Vagina (tissue), 2 donors: ENCODE results near the gene WFDC9. TPM values are rescaled to one million over a fixed set of nuclear protein-coding genes. Genes with fewer than 3 reads are reported as not detected.
"Not testable (repeated sequence)": the region's sequence is repeated elsewhere in the genome, so short reads cannot be mapped to it uniquely, and the experiment has no call there.

Experiments
- DNase-seq, 2 donors: peaks; one replicate each; pipeline ENCODE4 v3.0.0-alpha.2; 2017; ENCODE audit errors: extremely low spot score in 2 of 2
- H3K27ac ChIP-seq: fragments of 200-600 bp; sonication (generic); one replicate; pipeline ENCODE4 v1.5.1; 2019
- H3K27me3 ChIP-seq: fragments of 200-600 bp; sonication (generic); one replicate; pipeline ENCODE4 v1.5.1; 2019
- H3K36me3 ChIP-seq, 2 donors: fragments of 200-600 bp; sonication (generic); one replicate each; pipeline ENCODE4 v1.5.1; 2017 to 2019
- H3K4me1 ChIP-seq: fragments of 200-600 bp; sonication (generic); one replicate; pipeline ENCODE4 v1.5.1; 2019
- H3K4me3 ChIP-seq, 2 donors: fragments of 200-600 bp; sonication (generic); 1 replicate in 1 of 2; 2 replicates in 1 of 2; pipeline ENCODE4 v1.5.1; 2016 to 2019
- H3K9me3 ChIP-seq: fragments of 200-600 bp; sonication (generic); one replicate; pipeline ENCODE4 v1.5.1; 2019
- POLR2A ChIP-seq, 2 donors: fragments of 450-650 bp; IDR thresholded peaks; one replicate each; pipeline ENCODE4 v1.6.1; 2017; ENCODE audit warnings: antibody characterized with exemption in 2 of 2, mild to moderate bottlenecking in 2 of 2, moderate library complexity in 2 of 2
- POLR2AphosphoS5 ChIP-seq, 2 donors: sonication (generic); formaldehyde crosslinking; IDR thresholded peaks; one replicate each; pipeline ENCODE4 v1.9.0; 2017; ENCODE audit warnings: antibody characterized with exemption in 2 of 2, mild to moderate bottlenecking in 2 of 2, low read depth in 1 of 2; ENCODE audit not compliant: insufficient read depth in 1 of 2
- intact Hi-C: fragments of 100-400 bp; cut with DNase I; formaldehyde crosslinking; loops from one replicate; pipeline ENCODE4 v1.15.1; 2023
- total RNA-seq: library from RNA; depleted of rRNA; stranded (reverse); fragments of >200 nt; gene quantifications from one replicate; pipeline ENCODE4 v1.2.3, GENCODE V29; 2016
- TF ChIP-seq, protein P1 (sequence below), 3 experiments: fragments of 450-650 bp in 2 of 3; fragments of 200-600 bp in 1 of 3; sonication (generic) in 1 of 3; IDR thresholded peaks; one replicate each; pipeline ENCODE4 v1.5.1; 2017 to 2019; ENCODE audit warnings: antibody characterized with exemption in 3 of 3, mild to moderate bottlenecking in 2 of 3, moderate library complexity in 2 of 3

The WFDC9 gene
- total RNA-seq, 1 donor from 2014 or later, result not detected

DNA sequence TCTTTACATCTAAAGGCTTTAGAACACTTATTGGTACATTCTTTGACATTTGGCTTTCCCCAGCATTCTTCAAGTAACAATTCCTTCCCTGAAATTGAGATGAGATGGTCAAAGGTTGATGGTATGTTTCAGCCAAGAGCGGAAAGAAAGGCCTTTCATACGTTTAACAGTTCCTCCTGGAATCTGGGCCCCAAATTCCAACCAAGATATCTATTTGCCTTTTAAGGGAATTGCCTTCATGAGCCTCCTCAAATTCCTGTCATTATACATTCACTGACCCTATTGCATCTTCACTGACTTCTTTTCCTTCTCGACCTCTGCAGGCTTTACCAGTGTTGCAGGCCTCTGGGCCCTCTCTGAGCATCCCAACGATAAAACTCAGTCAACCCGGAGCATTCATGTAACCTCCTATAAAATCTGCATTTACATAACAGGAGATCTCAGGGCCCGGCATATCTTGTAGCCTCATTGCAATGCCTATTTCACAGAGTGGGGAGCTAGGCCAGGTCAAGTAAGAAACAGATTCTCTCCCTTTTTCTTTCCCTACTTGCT lies 18.3 kb upstream of the WFDC9 start:
- H3K27ac ChIP-seq, result no peak overlapping the region
- no peaks in the 10 kb centered on the region for H3K4me1 ChIP-seq
- no peaks in the 10 kb centered on the region for H3K36me3 ChIP-seq
- intact Hi-C loops, result no loop called here
- H3K9me3 ChIP-seq, result no peaks in the 10 kb centered on the region
- DNase-seq, result no peak
- H3K4me3 ChIP-seq, result no peak overlapping the region
- H3K27me3 ChIP-seq, result no peaks in the 10 kb centered on the region
- TF ChIP-seq POLR2AphosphoS5 (IDR thresholded peaks at IDR 0.05; ENCODE audit: insufficient read depth in 1 of 2, low read depth in 1 of 2) (no peak), POLR2A (IDR thresholded peaks at IDR 0.05) (no peak)
- TF ChIP-seq, protein P1, sequence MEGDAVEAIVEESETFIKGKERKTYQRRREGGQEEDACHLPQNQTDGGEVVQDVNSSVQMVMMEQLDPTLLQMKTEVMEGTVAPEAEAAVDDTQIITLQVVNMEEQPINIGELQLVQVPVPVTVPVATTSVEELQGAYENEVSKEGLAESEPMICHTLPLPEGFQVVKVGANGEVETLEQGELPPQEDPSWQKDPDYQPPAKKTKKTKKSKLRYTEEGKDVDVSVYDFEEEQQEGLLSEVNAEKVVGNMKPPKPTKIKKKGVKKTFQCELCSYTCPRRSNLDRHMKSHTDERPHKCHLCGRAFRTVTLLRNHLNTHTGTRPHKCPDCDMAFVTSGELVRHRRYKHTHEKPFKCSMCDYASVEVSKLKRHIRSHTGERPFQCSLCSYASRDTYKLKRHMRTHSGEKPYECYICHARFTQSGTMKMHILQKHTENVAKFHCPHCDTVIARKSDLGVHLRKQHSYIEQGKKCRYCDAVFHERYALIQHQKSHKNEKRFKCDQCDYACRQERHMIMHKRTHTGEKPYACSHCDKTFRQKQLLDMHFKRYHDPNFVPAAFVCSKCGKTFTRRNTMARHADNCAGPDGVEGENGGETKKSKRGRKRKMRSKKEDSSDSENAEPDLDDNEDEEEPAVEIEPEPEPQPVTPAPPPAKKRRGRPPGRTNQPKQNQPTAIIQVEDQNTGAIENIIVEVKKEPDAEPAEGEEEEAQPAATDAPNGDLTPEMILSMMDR (IDR thresholded peaks at IDR 0.05), result no peak

DNA sequence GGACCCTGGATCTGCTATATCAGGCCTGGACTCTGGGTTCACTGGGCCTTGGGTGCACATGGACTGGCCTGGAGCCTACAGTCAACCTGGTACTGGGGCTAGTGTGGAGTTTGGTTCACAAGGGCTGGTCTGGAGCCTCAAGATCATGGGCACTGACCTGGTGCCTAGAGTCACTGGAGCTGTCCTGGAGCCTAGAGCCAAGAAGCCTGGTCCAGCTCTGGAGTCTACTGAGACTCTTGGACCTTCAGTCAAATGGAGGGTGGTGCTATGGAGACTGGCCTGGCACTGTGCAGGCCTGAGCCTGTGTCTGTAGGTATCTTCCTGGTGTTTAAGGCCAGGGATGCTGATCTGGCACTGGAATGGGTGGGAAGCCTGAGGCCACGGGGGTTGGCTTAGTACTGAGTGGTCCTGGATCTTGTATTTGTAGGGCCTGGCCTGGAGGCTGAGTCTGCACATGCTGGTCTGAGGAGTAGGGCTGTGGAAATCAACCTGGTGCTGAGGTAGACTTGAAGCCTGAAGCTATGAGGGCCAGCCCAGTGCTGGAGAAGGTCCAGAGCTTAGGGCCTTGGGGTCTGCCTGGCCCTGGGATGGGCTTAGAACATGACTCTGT lies 16.5 kb upstream of the WFDC9 start:
- Histone ChIP-seq H3K4me3 (no peak overlapping the region), H3K27me3 (no peaks in the 10 kb centered on the region), H3K27ac (no peak overlapping the region), H3K4me1 (no peaks in the 10 kb centered on the region), H3K36me3 (no peaks in the 10 kb centered on the region), H3K9me3 (no peaks in the 10 kb centered on the region)
- DNase-seq, result no peak
- intact Hi-C loops, result no loop called here
- no peak for TF ChIP-seq POLR2A (IDR thresholded peaks at IDR 0.05)

DNA sequence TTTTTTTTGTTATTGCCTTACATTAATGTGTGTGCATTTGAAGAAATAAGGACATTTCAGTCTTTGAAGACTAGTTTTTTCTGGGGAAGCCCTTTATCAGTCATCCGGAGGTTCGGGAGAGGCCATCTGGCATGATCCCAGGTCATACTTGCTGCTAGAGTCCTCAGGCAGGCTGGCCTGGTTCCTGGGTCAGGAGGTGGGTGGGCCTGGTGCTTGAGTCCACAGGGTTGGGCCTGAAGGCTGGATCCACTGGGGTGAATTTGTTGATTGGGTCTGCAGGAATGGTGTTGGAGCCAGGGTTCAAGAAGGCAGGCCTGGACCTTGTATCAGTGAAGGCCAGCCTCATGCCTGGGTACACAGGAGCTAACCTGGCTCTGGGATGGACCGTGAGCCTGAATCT lies 15.8 kb upstream of the WFDC9 start:
- H3K27ac ChIP-seq, result no peak overlapping the region
- H3K4me1 ChIP-seq, result no peaks in the 10 kb centered on the region
- TF ChIP-seq, protein P1 (IDR thresholded peaks at IDR 0.05), result no peak
- no peak for TF ChIP-seq POLR2AphosphoS5 (IDR thresholded peaks at IDR 0.05; ENCODE audit: insufficient read depth in 1 of 2, low read depth in 1 of 2)
- TF ChIP-seq POLR2A (IDR thresholded peaks at IDR 0.05), result no peak
- no peak overlapping the region for H3K4me3 ChIP-seq
- DNase-seq, result no peak
- no peaks in the 10 kb centered on the region for H3K36me3 ChIP-seq
- no peaks in the 10 kb centered on the region for H3K9me3 ChIP-seq
- no peaks in the 10 kb centered on the region for H3K27me3 ChIP-seq
- intact Hi-C loops, result no loop called here

DNA sequence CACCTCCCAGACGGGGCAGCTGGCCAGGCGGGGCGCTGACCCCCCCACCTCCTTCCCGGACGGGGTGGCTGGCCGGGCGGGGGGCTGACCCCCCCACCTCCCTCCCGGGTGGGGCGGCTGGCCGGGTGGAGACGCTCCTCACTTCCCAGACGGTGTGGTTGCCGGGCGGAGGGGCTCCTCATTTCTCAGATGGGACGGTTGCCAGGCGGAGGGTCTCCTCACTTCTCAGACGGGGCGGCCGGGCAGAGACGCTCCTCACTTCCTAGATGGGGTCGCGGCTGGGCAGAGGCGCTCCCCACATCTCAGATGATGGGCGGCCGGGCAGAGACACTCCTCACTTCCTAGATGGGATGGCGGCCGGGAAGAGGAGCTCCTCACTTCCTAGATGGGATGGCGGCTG lies 14.8 kb upstream of the WFDC9 start:
- DNase-seq, H3K27me3 ChIP-seq, H3K4me1 ChIP-seq, H3K27ac ChIP-seq, H3K36me3 ChIP-seq, intact Hi-C loops, H3K9me3 ChIP-seq, H3K4me3 ChIP-seq: not testable (repeated sequence)

DNA sequence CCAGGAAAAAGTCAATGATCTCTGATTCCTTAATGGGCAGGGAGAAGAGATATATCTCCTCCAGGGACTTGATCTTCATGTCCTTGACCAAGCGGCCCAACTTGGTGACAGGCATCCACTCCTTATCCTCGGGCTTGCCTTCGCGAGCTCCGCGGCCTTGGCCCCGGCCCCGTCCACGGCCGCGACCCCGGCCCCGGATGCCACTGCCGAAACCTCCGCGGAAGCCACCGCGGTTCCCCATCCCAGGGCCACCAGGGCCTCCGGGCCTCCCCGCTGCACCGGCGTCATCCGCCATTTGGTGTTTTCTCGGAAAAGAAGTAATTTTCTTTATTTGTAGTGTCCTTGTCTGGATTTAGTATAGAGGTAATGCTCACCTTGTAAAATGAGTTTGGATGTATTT lies 10.0 kb upstream of the WFDC9 start:
- DNase-seq, H3K27ac ChIP-seq, intact Hi-C loops: not testable (repeated sequence)

DNA sequence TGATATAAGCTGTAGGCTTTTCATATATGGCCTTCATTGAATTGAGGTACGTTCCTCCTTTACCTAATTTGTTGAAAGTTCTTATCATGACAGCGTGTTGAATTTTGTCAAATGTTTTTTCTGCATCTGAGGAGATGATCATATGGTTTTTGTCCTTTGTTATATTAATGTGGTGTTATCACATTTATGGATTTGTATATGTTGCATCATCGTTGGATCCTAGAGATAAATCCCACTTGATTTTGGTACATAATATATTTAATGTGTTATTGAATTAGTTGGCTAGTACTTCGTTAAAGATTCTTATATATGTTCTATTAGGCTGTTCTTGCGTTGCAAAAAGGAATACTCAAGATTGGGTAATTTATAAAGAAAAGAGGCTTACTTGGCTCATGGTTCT lies 8.6 kb upstream of the WFDC9 start:
- intact Hi-C loops, result no loop called here
- no peak overlapping the region for H3K4me3 ChIP-seq
- no peaks in the 10 kb centered on the region for H3K9me3 ChIP-seq
- DNase-seq, result no peak
- no peaks in the 10 kb centered on the region for H3K36me3 ChIP-seq
- no peaks in the 10 kb centered on the region for H3K4me1 ChIP-seq
- TF ChIP-seq, protein P1 (IDR thresholded peaks at IDR 0.05), result no peak
- no peak for TF ChIP-seq POLR2A (IDR thresholded peaks at IDR 0.05)
- no peak for TF ChIP-seq POLR2AphosphoS5 (IDR thresholded peaks at IDR 0.05; ENCODE audit: insufficient read depth in 1 of 2, low read depth in 1 of 2)
- H3K27me3 ChIP-seq, result no peaks in the 10 kb centered on the region
- no peak overlapping the region for H3K27ac ChIP-seq

More for the DNA sequence above, 10.0 kb upstream of the WFDC9 start:
- H3K9me3 ChIP-seq, H3K4me1 ChIP-seq, H3K4me3 ChIP-seq, H3K27me3 ChIP-seq, H3K36me3 ChIP-seq: not testable (repeated sequence)
